K562 (cell line): ENCODE results near the gene FAM114A1. TPM values are rescaled to one million over a fixed set of nuclear protein-coding genes. Genes with fewer than 3 reads are reported as not detected.

ENCODE experiments used
- CSDE1 ChIP-seq, 2 experiments: fragments of 450-650 bp; IDR thresholded peaks; 2 replicates each; pipeline ENCODE4 v1.6.1; 2016; ENCODE audit warnings: mild to moderate bottlenecking in 1 of 2
- EGR1 ChIP-seq: fragments of 450-650 bp; conservative IDR thresholded peaks from 2 replicates; pipeline ENCODE4 v1.6.1; 2017; ENCODE audit warnings: mild to moderate bottlenecking
- GATA2 ChIP-seq: sonication (generic); formaldehyde crosslinking; IDR thresholded peaks from 2 replicates; pipeline ENCODE4 v1.4.0; 2020; ENCODE audit warnings: mild to moderate bottlenecking, missing genetic modification reagents
- HIVEP1 ChIP-seq: fragments of 250-450 bp; sonication (Bioruptor Pico); IDR thresholded peaks from 2 replicates; pipeline ENCODE4 v1.4.0; 2020; ENCODE audit warnings: mild to moderate bottlenecking
- KLF13 ChIP-seq: fragments of 450-650 bp; IDR thresholded peaks from 2 replicates; pipeline ENCODE4 v1.6.1; 2016; ENCODE audit warnings: missing genetic modification characterization, low read depth, mild to moderate bottlenecking, missing compliant biosample characterization, moderate library complexity, borderline replicate concordance
- LEF1 ChIP-seq: fragments of 450-650 bp; IDR thresholded peaks from 2 replicates; pipeline ENCODE4 v1.6.1; 2016; ENCODE audit warnings: mild to moderate bottlenecking
- MYC ChIP-seq, 2 experiments: fragments of 250-450 bp in 1 of 2; sonication (Bioruptor Pico) in 1 of 2; IDR thresholded peaks; 2 replicates each; pipeline versions ENCODE4 v1.5.1 to v1.6.1; 2012 to 2021; ENCODE audit warnings: low read depth in 2 of 2, borderline replicate concordance in 1 of 2, improper control_type of control experiment in 1 of 2, low read length in 1 of 2, mild to moderate bottlenecking in 1 of 2, moderate library complexity in 1 of 2
- NONO ChIP-seq, 2 experiments: fragments of 200-400 bp in 1 of 2; fragments of 450-650 bp in 1 of 2; formaldehyde crosslinking in 1 of 2; IDR thresholded peaks; 2 replicates each; pipeline ENCODE4 v1.6.1; 2017; ENCODE audit warnings: low read depth in 2 of 2, mild to moderate bottlenecking in 2 of 2, moderate library complexity in 2 of 2, low read length in 1 of 2
- PCBP2 ChIP-seq: fragments of 200-400 bp; formaldehyde crosslinking; IDR thresholded peaks from 2 replicates; pipeline ENCODE4 v1.6.1; 2018; ENCODE audit warnings: low read length, low read depth, mild to moderate bottlenecking, moderate library complexity; ENCODE audit not compliant: poor library complexity, severe bottlenecking
- POU5F1 ChIP-seq: fragments of 150-350 bp; IDR thresholded peaks from 2 replicates; pipeline ENCODE4 v1.6.1; 2014; ENCODE audit warnings: borderline replicate concordance, low read length, low read depth, mild to moderate bottlenecking; ENCODE audit not compliant: partially characterized antibody
- SMAD1 ChIP-seq: fragments of 150-350 bp; IDR thresholded peaks from 2 replicates; pipeline ENCODE4 v1.6.1; 2014; ENCODE audit warnings: low read length, low read depth; ENCODE audit not compliant: partially characterized antibody
- TAF9B ChIP-seq: fragments of 450-650 bp; IDR thresholded peaks from 2 replicates; pipeline ENCODE4 v1.6.1; 2018; ENCODE audit warnings: mild to moderate bottlenecking; ENCODE audit not compliant: partially characterized antibody
- TCF7 ChIP-seq: sonication (generic); IDR thresholded peaks from 2 replicates; pipeline ENCODE4 v1.6.1; 2016; ENCODE audit warnings: antibody characterized with exemption, borderline replicate concordance
- THRAP3 ChIP-seq: fragments of 450-650 bp; IDR thresholded peaks from 2 replicates; pipeline ENCODE4 v1.6.1; 2016; ENCODE audit warnings: mild to moderate bottlenecking, inconsistent platforms, borderline replicate concordance
- XRCC3 ChIP-seq: fragments of 450-650 bp; IDR thresholded peaks from 2 replicates; pipeline ENCODE4 v1.6.1; 2017; ENCODE audit warnings: mild to moderate bottlenecking, moderate library complexity
- ZNF146 ChIP-seq: IDR thresholded peaks from one replicate; pipeline ENCODE4 v1.6.1; 2018; ENCODE audit warnings: missing compliant biosample characterization; ENCODE audit not compliant: unreplicated experiment
- ZNF197 ChIP-seq: fragments of 200-800 bp; sonication (Bioruptor generic); IDR thresholded peaks from 2 replicates; pipeline ENCODE4 v1.6.1; 2016; ENCODE audit warnings: low read depth, missing genetic modification characterization, missing compliant biosample characterization
- polyA plus RNA-seq, 8 experiments: library from polyadenylated mRNA; depleted of rRNA in 4 of 8; stranded (reverse) in 5 of 8; unstranded in 3 of 8; fragments of >200 nt; fragmentation: Nextera tagmentation in 2 of 8; fragmentation: Illumina TruSeq in 1 of 8; extraction: Ambion mirVana in 2 of 8; extraction: Trizol in 1 of 8; gene quantifications; 2 replicates each; pipeline versions ENCODE4 v1.2.1 to v1.2.3, GENCODE V29; 2011 to 2014; ENCODE audit warnings: inconsistent platforms in 1 of 8, missing spikeins in 1 of 8
- total RNA-seq, 7 experiments: library from RNA; depleted of rRNA in 6 of 7; stranded (reverse); fragments of >200 nt in 6 of 7; fragmentation: Illumina TruSeq in 2 of 7; extraction: Trizol in 2 of 7; gene quantifications; 2 replicates each; pipeline versions ENCODE4 v1.2.1 to v1.2.3, GENCODE V29; 2011 to 2021; ENCODE audit warnings: low replicate concordance in 1 of 7
- TF ChIP-seq, protein P1 (sequence below): fragments of 250-450 bp; sonication (Bioruptor Pico); IDR thresholded peaks from 2 replicates; pipeline ENCODE4 v1.6.1; 2021; ENCODE audit warnings: mild to moderate bottlenecking
- TF ChIP-seq, protein P2 (sequence below): fragments of 250-450 bp; sonication (Bioruptor Pico); IDR thresholded peaks from 2 replicates; pipeline ENCODE4 v1.8.0; 2021; ENCODE audit warnings: mild to moderate bottlenecking, moderate library complexity
- TF ChIP-seq, protein P3 (sequence below), 3 experiments: fragments of 200-800 bp in 1 of 3; fragments of 250-450 bp in 1 of 3; fragments of 450-650 bp in 1 of 3; sonication (Bioruptor Pico) in 1 of 3; sonication (Bioruptor generic) in 1 of 3; formaldehyde crosslinking in 1 of 3; IDR thresholded peaks; 2 replicates each; pipeline versions ENCODE4 v1.6.1 to v1.8.0; 2016 to 2022; ENCODE audit warnings: mild to moderate bottlenecking in 2 of 3, missing genetic modification characterization in 2 of 3, missing compliant biosample characterization in 1 of 3, moderate library complexity in 1 of 3
- TF ChIP-seq, protein P4 (sequence below): sonication (generic); formaldehyde crosslinking; IDR thresholded peaks from 2 replicates; pipeline ENCODE4 v1.8.1; 2023; ENCODE audit warnings: mild to moderate bottlenecking, missing genetic modification reagents

FAM114A1 gene
- total and polyA plus RNA-seq, 9 of the 15 experiments (the other 6 are each of a cell fraction or from before 2014, with no cell fraction given), result 1.8 to 12.0 (median 4.3) TPM

DNA sequence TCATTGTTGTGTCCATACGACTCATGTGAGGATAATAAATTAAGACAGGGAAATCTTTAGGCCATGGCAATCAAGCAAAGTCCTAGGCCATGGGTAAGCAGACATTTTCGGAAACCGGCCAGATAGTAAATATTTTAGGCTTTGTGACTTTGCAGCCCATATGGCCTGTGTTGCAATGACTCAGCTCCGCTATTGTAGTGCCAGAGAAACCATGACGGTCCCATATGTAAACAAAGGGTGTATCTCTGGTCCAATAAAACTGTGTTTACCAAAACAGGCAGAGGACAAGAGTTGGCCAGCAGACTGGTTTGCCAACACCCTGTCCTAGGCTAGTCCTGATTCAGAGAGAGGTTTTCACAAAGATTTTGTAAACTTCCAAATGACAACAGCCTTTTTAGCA is 5.0 kb downstream of the FAM114A1 start (continued):
- TF ChIP-seq MYC (IDR thresholded peaks at IDR 0.05; ENCODE audit: low read depth, low read length), result no peak
- no peak for TF ChIP-seq MYC (CRISPR knock-in tag; IDR thresholded peaks at IDR 0.05; ENCODE audit: borderline replicate concordance, low read depth)
- TF ChIP-seq ZNF146, result no peak
- TF ChIP-seq, protein P1, sequence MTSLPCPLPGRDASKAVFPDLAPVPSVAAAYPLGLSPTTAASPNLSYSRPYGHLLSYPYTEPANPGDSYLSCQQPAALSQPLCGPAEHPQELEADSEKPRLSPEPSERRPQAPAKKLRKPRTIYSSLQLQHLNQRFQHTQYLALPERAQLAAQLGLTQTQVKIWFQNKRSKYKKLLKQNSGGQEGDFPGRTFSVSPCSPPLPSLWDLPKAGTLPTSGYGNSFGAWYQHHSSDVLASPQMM (CRISPR knock-in tag), result no peak
- TF ChIP-seq HIVEP1 (CRISPR knock-in tag), result no peak
- no peak for TF ChIP-seq KLF13 (tag)
- no peak for TF ChIP-seq PCBP2
- no peak for TF ChIP-seq ZNF197
- no peak for TF ChIP-seq THRAP3
- TF ChIP-seq LEF1, result no peak
- TF ChIP-seq, protein P2, sequence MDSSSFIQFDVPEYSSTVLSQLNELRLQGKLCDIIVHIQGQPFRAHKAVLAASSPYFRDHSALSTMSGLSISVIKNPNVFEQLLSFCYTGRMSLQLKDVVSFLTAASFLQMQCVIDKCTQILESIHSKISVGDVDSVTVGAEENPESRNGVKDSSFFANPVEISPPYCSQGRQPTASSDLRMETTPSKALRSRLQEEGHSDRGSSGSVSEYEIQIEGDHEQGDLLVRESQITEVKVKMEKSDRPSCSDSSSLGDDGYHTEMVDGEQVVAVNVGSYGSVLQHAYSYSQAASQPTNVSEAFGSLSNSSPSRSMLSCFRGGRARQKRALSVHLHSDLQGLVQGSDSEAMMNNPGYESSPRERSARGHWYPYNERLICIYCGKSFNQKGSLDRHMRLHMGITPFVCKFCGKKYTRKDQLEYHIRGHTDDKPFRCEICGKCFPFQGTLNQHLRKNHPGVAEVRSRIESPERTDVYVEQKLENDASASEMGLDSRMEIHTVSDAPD (CRISPR knock-in tag), result no peak
- TF ChIP-seq, protein P3, sequence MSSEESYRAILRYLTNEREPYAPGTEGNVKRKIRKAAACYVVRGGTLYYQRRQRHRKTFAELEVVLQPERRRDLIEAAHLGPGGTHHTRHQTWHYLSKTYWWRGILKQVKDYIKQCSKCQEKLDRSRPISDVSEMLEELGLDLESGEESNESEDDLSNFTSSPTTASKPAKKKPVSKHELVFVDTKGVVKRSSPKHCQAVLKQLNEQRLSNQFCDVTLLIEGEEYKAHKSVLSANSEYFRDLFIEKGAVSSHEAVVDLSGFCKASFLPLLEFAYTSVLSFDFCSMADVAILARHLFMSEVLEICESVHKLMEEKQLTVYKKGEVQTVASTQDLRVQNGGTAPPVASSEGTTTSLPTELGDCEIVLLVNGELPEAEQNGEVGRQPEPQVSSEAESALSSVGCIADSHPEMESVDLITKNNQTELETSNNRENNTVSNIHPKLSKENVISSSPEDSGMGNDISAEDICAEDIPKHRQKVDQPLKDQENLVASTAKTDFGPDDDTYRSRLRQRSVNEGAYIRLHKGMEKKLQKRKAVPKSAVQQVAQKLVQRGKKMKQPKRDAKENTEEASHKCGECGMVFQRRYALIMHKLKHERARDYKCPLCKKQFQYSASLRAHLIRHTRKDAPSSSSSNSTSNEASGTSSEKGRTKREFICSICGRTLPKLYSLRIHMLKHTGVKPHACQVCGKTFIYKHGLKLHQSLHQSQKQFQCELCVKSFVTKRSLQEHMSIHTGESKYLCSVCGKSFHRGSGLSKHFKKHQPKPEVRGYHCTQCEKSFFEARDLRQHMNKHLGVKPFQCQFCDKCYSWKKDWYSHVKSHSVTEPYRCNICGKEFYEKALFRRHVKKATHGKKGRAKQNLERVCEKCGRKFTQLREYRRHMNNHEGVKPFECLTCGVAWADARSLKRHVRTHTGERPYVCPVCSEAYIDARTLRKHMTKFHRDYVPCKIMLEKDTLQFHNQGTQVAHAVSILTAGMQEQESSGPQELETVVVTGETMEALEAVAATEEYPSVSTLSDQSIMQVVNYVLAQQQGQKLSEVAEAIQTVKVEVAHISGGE (CRISPR knock-in tag; IDR thresholded peaks at IDR 0.05), result 0 out of 6 replicates have a peak, but pooled peaks of 1 of the 3 experiments have one; percentile 17
- TF ChIP-seq NONO (IDR thresholded peaks at IDR 0.05; ENCODE audit: low read depth in 2 of 2, low read length in 1 of 2), result no peak
- no peak for TF ChIP-seq TAF9B
- no peak for TF ChIP-seq XRCC3
- no peak for TF ChIP-seq SMAD1
- TF ChIP-seq GATA2 (CRISPR knock-in tag), result no peak
- no peak for TF ChIP-seq EGR1
- TF ChIP-seq CSDE1 (IDR thresholded peaks at IDR 0.05), result no peak
- TF ChIP-seq POU5F1, result no peak
- TF ChIP-seq, protein P4, sequence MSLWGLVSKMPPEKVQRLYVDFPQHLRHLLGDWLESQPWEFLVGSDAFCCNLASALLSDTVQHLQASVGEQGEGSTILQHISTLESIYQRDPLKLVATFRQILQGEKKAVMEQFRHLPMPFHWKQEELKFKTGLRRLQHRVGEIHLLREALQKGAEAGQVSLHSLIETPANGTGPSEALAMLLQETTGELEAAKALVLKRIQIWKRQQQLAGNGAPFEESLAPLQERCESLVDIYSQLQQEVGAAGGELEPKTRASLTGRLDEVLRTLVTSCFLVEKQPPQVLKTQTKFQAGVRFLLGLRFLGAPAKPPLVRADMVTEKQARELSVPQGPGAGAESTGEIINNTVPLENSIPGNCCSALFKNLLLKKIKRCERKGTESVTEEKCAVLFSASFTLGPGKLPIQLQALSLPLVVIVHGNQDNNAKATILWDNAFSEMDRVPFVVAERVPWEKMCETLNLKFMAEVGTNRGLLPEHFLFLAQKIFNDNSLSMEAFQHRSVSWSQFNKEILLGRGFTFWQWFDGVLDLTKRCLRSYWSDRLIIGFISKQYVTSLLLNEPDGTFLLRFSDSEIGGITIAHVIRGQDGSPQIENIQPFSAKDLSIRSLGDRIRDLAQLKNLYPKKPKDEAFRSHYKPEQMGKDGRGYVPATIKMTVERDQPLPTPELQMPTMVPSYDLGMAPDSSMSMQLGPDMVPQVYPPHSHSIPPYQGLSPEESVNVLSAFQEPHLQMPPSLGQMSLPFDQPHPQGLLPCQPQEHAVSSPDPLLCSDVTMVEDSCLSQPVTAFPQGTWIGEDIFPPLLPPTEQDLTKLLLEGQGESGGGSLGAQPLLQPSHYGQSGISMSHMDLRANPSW, result no peak
- no peak for TF ChIP-seq TCF7
